Osteocyte (in vitro differentiated cells): Measurements from ENCODE around the gene RPS6KA2. TPM values are rescaled to one million over a fixed set of nuclear protein-coding genes. Genes with fewer than 3 reads are reported as not detected.
"Not testable (repeated sequence)": the region's sequence is repeated elsewhere in the genome, so short reads cannot be mapped to it uniquely, and the experiment has no call there.

Source experiments
- DNase-seq: peaks from one replicate; pipeline ENCODE4 v3.0.0; 2021; ENCODE audit warnings: mixed read lengths; ENCODE audit not compliant: unreplicated experiment; ENCODE audit errors: extremely low spot score
- H3K27ac Mint-ChIP-seq: one replicate; pipeline ENCODE4 v1.8.0; 2021; ENCODE audit warnings: mild to moderate bottlenecking, mixed read lengths; ENCODE audit not compliant: unreplicated experiment
- H3K27me3 Mint-ChIP-seq: one replicate; pipeline ENCODE4 v1.8.0; 2021; ENCODE audit warnings: mixed read lengths; ENCODE audit not compliant: unreplicated experiment
- H3K36me3 Mint-ChIP-seq: one replicate; pipeline ENCODE4 v1.8.0; 2021; ENCODE audit warnings: mixed read lengths; ENCODE audit not compliant: unreplicated experiment
- H3K4me1 Mint-ChIP-seq: one replicate; pipeline ENCODE4 v1.8.0; 2021; ENCODE audit warnings: mixed read lengths; ENCODE audit not compliant: unreplicated experiment
- H3K4me3 Mint-ChIP-seq: one replicate; pipeline ENCODE4 v1.8.0; 2021; ENCODE audit warnings: mild to moderate bottlenecking, moderate library complexity, mixed read lengths; ENCODE audit not compliant: unreplicated experiment
- H3K9me3 Mint-ChIP-seq: one replicate; pipeline ENCODE4 v1.8.0; 2021; ENCODE audit warnings: mixed read lengths; ENCODE audit not compliant: unreplicated experiment
- total RNA-seq: library from RNA; stranded (reverse); gene quantifications from 2 replicates; pipeline ENCODE4 v1.2.1, GENCODE V29; 2021
- TF ChIP-seq, protein P1 (sequence below): fragments of 200-600 bp; sonication (generic); IDR thresholded peaks from 2 replicates; pipeline ENCODE4 v1.5.0; 2021; ENCODE audit warnings: antibody characterized with exemption, mild to moderate bottlenecking, moderate library complexity

The RPS6KA2 gene
- total RNA-seq, 1 donor from 2014 or later: 89.9 TPM

DNA sequence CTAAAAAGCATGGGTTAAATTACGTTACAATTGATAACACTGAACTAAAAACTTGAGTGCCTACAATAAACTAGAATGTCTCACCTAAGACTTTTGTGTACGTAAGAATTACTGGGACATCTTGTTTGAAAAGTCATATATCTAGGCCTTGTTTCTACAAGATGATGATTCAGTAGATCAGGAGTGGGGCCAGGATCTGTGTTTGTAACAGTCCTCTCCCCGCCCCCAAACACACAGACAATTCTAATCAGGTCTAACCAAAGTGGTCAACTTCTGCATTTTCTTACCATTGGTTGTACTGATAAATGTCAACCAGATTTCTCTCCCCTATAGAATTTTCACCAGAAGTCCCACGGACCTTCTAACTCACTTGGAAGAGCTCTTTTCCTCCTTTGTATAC is 97.5 kb downstream of the RPS6KA2 start:
- no peak for DNase-seq
- Mint-ChIP-seq H3K27ac (no peak overlapping the region), H3K9me3 (no peaks in the 10 kb centered on the region), H3K4me1 (peaks cover 2% of the 10 kb centered on the region), H3K27me3 (no peaks in the 10 kb centered on the region), H3K36me3 (peaks cover 56% of the 10 kb centered on the region), H3K4me3 (no peak overlapping the region)
- TF ChIP-seq, protein P1, sequence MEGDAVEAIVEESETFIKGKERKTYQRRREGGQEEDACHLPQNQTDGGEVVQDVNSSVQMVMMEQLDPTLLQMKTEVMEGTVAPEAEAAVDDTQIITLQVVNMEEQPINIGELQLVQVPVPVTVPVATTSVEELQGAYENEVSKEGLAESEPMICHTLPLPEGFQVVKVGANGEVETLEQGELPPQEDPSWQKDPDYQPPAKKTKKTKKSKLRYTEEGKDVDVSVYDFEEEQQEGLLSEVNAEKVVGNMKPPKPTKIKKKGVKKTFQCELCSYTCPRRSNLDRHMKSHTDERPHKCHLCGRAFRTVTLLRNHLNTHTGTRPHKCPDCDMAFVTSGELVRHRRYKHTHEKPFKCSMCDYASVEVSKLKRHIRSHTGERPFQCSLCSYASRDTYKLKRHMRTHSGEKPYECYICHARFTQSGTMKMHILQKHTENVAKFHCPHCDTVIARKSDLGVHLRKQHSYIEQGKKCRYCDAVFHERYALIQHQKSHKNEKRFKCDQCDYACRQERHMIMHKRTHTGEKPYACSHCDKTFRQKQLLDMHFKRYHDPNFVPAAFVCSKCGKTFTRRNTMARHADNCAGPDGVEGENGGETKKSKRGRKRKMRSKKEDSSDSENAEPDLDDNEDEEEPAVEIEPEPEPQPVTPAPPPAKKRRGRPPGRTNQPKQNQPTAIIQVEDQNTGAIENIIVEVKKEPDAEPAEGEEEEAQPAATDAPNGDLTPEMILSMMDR: no peak

DNA sequence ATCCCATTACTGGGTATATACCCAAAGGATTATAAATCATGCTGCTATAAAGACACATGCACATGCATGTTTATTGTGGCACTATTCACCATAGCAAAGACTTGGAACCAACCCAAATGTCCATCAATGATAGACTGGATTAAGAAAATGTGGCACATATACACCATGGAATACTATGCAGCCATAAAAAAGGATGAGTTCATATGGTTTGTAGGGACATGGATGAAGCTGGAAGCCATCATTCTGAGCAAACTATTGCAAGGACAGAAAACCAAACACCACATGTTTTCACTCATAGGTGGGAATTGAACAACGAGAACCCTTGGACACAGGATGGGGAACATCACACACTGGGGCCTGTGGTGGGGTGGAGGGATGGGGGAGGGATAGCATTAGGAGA is 98.0 kb downstream of the RPS6KA2 start:
- not testable (repeated sequence) for H3K27me3 Mint-ChIP-seq, DNase-seq, H3K4me3 Mint-ChIP-seq, H3K4me1 Mint-ChIP-seq, H3K27ac Mint-ChIP-seq, H3K9me3 Mint-ChIP-seq
- H3K36me3 Mint-ChIP-seq: peaks cover 53% of the 10 kb centered on the region

DNA sequence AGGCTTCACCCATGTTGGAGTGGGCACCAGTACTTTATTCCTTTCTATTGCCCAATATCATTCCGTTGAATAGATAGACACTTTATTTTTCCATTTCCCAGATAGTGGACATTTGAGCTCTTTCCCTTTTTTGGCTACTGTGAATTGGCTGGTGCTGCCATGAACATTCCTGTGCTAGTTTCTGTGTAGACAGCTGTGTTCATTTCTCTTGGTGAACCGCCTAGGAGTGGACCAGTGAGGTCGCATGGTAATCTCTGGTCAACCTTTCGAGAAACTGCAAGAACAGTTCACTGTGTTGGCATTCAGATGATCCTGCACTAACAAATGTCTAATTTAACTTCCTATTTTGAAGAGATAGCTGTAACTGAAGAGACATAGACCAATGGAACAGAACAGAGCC is 99.2 kb downstream of the RPS6KA2 start:
- H3K27me3 Mint-ChIP-seq: no peaks in the 10 kb centered on the region
- TF ChIP-seq, protein P1: no peak
- no peaks in the 10 kb centered on the region for H3K9me3 Mint-ChIP-seq
- H3K36me3 Mint-ChIP-seq: peaks cover 47% of the 10 kb centered on the region
- no peak for DNase-seq
- H3K4me1 Mint-ChIP-seq: peaks cover under 1% of the 10 kb centered on the region
- H3K4me3 Mint-ChIP-seq: no peak overlapping the region
- H3K27ac Mint-ChIP-seq: no peak overlapping the region

DNA sequence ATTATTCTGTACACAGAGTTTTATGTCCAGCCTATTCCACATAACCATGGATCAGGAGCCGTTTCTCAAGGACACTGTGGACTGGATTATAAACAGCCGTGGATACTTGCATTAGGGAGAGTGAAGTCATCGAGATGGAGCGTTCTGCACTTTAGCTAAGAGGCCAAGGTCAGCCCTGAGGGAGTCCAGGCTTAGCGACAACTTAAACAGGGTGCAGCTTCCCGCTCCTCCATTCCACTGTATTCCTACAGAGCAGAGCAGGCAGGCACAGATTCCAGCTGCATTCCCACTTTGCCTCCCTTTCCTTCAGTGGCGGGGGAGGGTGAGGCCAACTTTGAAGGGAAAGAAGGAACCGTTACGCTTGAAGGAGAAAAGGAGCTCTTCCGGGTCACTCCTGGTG is 100.1 kb downstream of the RPS6KA2 start:
- Mint-ChIP-seq H3K4me3 (no peak overlapping the region), H3K4me1 (no peaks in the 10 kb centered on the region), H3K27me3 (no peaks in the 10 kb centered on the region), H3K9me3 (no peaks in the 10 kb centered on the region), H3K36me3 (peaks cover 48% of the 10 kb centered on the region), H3K27ac (no peak overlapping the region)
- DNase-seq: no peak
- TF ChIP-seq, protein P1: no peak

DNA sequence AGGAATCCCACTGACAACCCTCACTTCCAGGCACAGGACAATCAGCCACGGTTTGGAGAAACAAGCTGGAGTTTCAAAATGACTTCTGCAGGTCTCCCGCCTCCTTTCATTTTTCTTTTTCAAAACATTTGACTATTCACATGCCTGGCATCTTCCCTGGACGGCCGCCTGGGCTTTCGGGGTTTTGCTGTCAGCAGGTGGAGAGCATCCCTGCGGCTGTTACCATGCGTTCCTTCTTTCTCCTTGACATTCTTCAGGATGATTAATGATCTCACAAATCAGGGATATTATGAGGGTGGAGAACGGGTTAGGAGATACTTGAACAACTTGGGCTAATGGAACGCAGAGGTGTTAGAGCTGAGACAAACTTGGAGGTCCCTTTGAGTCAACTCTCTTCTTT is 101.5 kb downstream of the RPS6KA2 start:
- Mint-ChIP-seq H3K4me3 (no peak overlapping the region), H3K27me3 (no peaks in the 10 kb centered on the region), H3K4me1 (no peaks in the 10 kb centered on the region), H3K36me3 (peaks cover 47% of the 10 kb centered on the region), H3K27ac (no peak overlapping the region), H3K9me3 (no peaks in the 10 kb centered on the region)
- no peak for DNase-seq
- TF ChIP-seq, protein P1: no peak
